D721Med (cell line): Measurements from ENCODE around the gene TVP23A.

Experiments used
- DNase-seq: peaks from one replicate; pipeline ENCODE4 v3.0.0; 2011; ENCODE audit warnings: low spot score; ENCODE audit not compliant: insufficient read length
- FAIRE-seq: peaks from 2 replicates; lab custom pipeline; 2011; peaks lifted over from hg19 to GRCh38; lab: Jason Lieb, UNC
- CTCF ChIP-seq: IDR thresholded peaks from 2 replicates; pipeline ENCODE4 v1.5.1; 2012; ENCODE audit warnings: mild to moderate bottlenecking, control low read depth; ENCODE audit not compliant: insufficient read depth; ENCODE audit errors: missing control alignments

The TVP23A gene

GRCh38 chr16:10740845-10741208, 77.8 kb downstream of the TVP23A start:
- no peak for TF ChIP-seq CTCF
- FAIRE-seq (no peak), DNase-seq (no peak)

- no peak for TF ChIP-seq CTCF
- DNase-seq: no peak
- no peak for FAIRE-seq
Measured at GRCh38 chr16:10740000-10740844, 78.4 kb downstream of the TVP23A start.

GRCh38 chr16:10738231-10739077, 80.1 kb downstream of the TVP23A start:
- no peak for TF ChIP-seq CTCF
- FAIRE-seq (no peak), DNase-seq (no peak)

- peak; percentile 37 for DNase-seq
- FAIRE-seq: no peak
- TF ChIP-seq CTCF: peak; percentile 93
Measured at GRCh38 chr16:10737068-10737625, 81.4 kb downstream of the TVP23A start.

GRCh38 chr16:10731790-10732189, 86.8 kb downstream of the TVP23A start:
- FAIRE-seq (no peak), DNase-seq (no peak)
- no peak for TF ChIP-seq CTCF

GRCh38 chr16:10729104-10730048, 89.2 kb downstream of the TVP23A start:
- FAIRE-seq: no peak
- peak; percentile 9 for TF ChIP-seq CTCF
- no peak for DNase-seq
